B cell (primary cell): ENCODE measurements around the gene RAB39B.

Experiments
- EZH2 ChIP-seq: IDR thresholded peaks from 2 replicates; pipeline ENCODE4 v1.6.1; 2012; ENCODE audit warnings: borderline replicate concordance, low read depth, mild to moderate bottlenecking, moderate library complexity, low read length; ENCODE audit not compliant: insufficient read depth, poor library complexity, severe bottlenecking
- TF ChIP-seq, protein P1 (sequence below): fragments of 200-600 bp; IDR thresholded peaks from one replicate; pipeline ENCODE4 v1.8.0; 2022; ENCODE audit warnings: antibody characterized with exemption, mild to moderate bottlenecking

GRCh38 chrX:155213731-155214130, 50.6 kb downstream of the RAB39B start:
- TF ChIP-seq, protein P1, sequence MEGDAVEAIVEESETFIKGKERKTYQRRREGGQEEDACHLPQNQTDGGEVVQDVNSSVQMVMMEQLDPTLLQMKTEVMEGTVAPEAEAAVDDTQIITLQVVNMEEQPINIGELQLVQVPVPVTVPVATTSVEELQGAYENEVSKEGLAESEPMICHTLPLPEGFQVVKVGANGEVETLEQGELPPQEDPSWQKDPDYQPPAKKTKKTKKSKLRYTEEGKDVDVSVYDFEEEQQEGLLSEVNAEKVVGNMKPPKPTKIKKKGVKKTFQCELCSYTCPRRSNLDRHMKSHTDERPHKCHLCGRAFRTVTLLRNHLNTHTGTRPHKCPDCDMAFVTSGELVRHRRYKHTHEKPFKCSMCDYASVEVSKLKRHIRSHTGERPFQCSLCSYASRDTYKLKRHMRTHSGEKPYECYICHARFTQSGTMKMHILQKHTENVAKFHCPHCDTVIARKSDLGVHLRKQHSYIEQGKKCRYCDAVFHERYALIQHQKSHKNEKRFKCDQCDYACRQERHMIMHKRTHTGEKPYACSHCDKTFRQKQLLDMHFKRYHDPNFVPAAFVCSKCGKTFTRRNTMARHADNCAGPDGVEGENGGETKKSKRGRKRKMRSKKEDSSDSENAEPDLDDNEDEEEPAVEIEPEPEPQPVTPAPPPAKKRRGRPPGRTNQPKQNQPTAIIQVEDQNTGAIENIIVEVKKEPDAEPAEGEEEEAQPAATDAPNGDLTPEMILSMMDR, result no peak
- no peak for TF ChIP-seq EZH2
